ENCODE data around the gene XYLT1. TPM values are rescaled to one million over a fixed set of nuclear protein-coding genes. Genes with fewer than 3 reads are reported as not detected.

XYLT1 gene
- total RNA-seq, 1 experiment from 2014 or later = 12.5 TPM

DNA sequence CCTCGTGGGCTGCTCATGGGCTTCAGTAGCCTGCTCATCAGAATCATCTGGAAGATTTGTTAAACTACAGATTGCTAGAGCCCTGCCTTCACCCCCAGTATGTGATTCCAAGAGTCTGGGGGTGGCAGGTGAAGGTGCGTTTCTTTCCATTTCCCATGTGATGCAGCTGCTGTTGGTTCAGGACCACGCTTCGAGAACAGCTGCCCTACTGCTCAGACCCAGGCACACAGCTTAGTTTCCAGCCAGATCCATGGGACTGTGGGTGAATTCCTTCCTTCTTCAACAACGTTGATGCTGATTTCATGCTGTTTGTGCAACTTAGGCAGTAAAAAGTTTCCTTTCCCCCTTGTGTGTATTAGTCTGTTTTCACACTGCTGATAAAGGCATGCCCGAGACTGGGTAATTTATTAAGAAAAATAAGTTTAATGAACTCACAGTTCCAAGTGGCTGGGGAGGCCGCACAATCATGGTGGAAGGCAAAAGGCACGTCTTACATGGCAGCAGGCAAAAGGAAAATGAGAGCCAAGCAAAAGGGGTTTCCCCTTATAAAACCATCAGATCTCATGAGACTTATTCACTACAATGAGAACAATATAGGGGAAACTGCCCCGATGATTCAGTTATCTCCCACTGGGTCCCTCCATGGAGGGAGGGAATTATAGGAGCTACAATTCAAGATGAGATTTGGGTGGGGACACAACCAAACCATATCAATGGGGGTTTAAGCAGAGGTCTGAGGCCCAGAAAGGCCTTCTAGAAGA, 159.2 kb downstream of the XYLT1 start:
- BruUV-seq (replicated peaks) = no TSS peak
- no peak for DNase-seq
- H3K36me3 ChIP-seq (ENCODE audit: control insufficient read depth, insufficient read depth, low read length) = no peaks in the 10 kb centered on the region
- no peak overlapping the region for H3K27ac Mint-ChIP-seq (ENCODE audit: unreplicated experiment)
- POLR2A ChIA-PET = no interaction called here
- no peak overlapping the region for H3K4me3 Mint-ChIP-seq (ENCODE audit: unreplicated experiment)
- no peaks in the 10 kb centered on the region for H3K9me3 Mint-ChIP-seq (ENCODE audit: unreplicated experiment)
- H3K4me3 ChIP-seq (ENCODE audit: low read depth, low read length) = no peak overlapping the region
- H3K9me3 ChIP-seq = no peaks in the 10 kb centered on the region
- intact Hi-C loops (cut with micrococcal nuclease; ENCODE audit: unreplicated experiment) = no loop called here
- no peaks in the 10 kb centered on the region for H3K4me1 ChIP-seq
- no peaks in the 10 kb centered on the region for H3K27me3 Mint-ChIP-seq (ENCODE audit: insufficient read depth, unreplicated experiment)
- no peaks in the 10 kb centered on the region for H3K27me3 ChIP-seq (replicated peaks; ENCODE audit: control insufficient read depth, insufficient read depth, low read length)
- TF ChIP-seq, protein P1, sequence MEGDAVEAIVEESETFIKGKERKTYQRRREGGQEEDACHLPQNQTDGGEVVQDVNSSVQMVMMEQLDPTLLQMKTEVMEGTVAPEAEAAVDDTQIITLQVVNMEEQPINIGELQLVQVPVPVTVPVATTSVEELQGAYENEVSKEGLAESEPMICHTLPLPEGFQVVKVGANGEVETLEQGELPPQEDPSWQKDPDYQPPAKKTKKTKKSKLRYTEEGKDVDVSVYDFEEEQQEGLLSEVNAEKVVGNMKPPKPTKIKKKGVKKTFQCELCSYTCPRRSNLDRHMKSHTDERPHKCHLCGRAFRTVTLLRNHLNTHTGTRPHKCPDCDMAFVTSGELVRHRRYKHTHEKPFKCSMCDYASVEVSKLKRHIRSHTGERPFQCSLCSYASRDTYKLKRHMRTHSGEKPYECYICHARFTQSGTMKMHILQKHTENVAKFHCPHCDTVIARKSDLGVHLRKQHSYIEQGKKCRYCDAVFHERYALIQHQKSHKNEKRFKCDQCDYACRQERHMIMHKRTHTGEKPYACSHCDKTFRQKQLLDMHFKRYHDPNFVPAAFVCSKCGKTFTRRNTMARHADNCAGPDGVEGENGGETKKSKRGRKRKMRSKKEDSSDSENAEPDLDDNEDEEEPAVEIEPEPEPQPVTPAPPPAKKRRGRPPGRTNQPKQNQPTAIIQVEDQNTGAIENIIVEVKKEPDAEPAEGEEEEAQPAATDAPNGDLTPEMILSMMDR (IDR thresholded peaks at IDR 0.05; ENCODE audit: insufficient read depth in 1 of 2, low read depth in 1 of 2, low read length in 1 of 2, severe bottlenecking in 1 of 2, unreplicated experiment in 1 of 2) = no peak
- peaks cover 6% of the 10 kb centered on the region for H3K36me3 Mint-ChIP-seq (ENCODE audit: insufficient read depth, unreplicated experiment)
- CTCF ChIA-PET = no interaction called here
- H3K4me1 Mint-ChIP-seq (ENCODE audit: low read depth, unreplicated experiment) = peaks cover 6% of the 10 kb centered on the region

- H3K4me1 Mint-ChIP-seq (ENCODE audit: low read depth, unreplicated experiment) = peaks cover 12% of the 10 kb centered on the region
- H3K9me3 Mint-ChIP-seq (ENCODE audit: unreplicated experiment) = no peaks in the 10 kb centered on the region
- H3K27me3 ChIP-seq (replicated peaks; ENCODE audit: control insufficient read depth, insufficient read depth, low read length) = no peaks in the 10 kb centered on the region
- no peak overlapping the region for H3K4me3 Mint-ChIP-seq (ENCODE audit: unreplicated experiment)
- no peaks in the 10 kb centered on the region for H3K9me3 ChIP-seq
- DNase-seq = no peak
- POLR2A ChIA-PET = no interaction called here
- H3K27ac Mint-ChIP-seq (ENCODE audit: unreplicated experiment) = no peak overlapping the region
- H3K4me1 ChIP-seq = peaks cover 14% of the 10 kb centered on the region
- H3K4me3 ChIP-seq (ENCODE audit: low read depth, low read length) = no peak overlapping the region
- H3K27me3 Mint-ChIP-seq (ENCODE audit: insufficient read depth, unreplicated experiment) = no peaks in the 10 kb centered on the region
- H3K36me3 ChIP-seq (ENCODE audit: control insufficient read depth, insufficient read depth, low read length) = no peaks in the 10 kb centered on the region
- intact Hi-C loops (cut with micrococcal nuclease; ENCODE audit: unreplicated experiment) = loop anchor here (10.0 kb wide), 1 partner anchor 155 kb away; no protein-coding TSS in a partner anchor
- TF ChIP-seq, protein P1 (IDR thresholded peaks at IDR 0.05; ENCODE audit: insufficient read depth in 1 of 2, low read depth in 1 of 2, low read length in 1 of 2, severe bottlenecking in 1 of 2, unreplicated experiment in 1 of 2) = no peak
- CTCF ChIA-PET = no interaction called here
- no TSS peak for BruUV-seq (replicated peaks)
- peaks cover 6% of the 10 kb centered on the region for H3K36me3 Mint-ChIP-seq (ENCODE audit: insufficient read depth, unreplicated experiment)
Observed at GRCh38 chr16:17309510-17309909, 161.2 kb downstream of the XYLT1 start.

DNA sequence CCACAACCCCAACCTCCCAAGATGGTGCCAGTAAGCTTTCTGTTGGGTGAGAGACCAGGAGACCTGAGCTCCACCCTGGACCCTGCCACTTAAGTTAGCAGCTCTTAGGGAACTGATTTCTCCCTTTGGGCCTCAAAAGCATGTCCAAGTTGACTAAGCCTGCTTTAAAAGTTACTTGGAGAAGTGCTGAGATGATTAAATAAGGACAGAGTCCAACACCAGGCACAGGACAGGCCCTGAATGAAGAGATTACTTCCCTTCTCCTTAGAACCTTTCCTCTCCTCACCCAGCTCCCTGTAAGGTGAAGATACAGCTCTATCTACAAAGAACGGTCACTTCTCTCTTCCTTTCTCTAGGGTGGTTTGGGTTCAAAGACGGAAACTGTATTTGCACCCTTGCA, 162.6 kb downstream of the XYLT1 start:
- no peaks in the 10 kb centered on the region for H3K36me3 ChIP-seq (ENCODE audit: control insufficient read depth, insufficient read depth, low read length)
- TF ChIP-seq, protein P1 (IDR thresholded peaks at IDR 0.05; ENCODE audit: insufficient read depth in 1 of 2, low read depth in 1 of 2, low read length in 1 of 2, severe bottlenecking in 1 of 2, unreplicated experiment in 1 of 2) = no peak
- Mint-ChIP-seq H3K27ac (ENCODE audit: unreplicated experiment) (no peak overlapping the region), H3K27me3 (ENCODE audit: insufficient read depth, unreplicated experiment) (no peaks in the 10 kb centered on the region), H3K9me3 (ENCODE audit: unreplicated experiment) (no peaks in the 10 kb centered on the region), H3K4me3 (ENCODE audit: unreplicated experiment) (no peak overlapping the region), H3K4me1 (ENCODE audit: low read depth, unreplicated experiment) (peaks cover 19% of the 10 kb centered on the region), H3K36me3 (ENCODE audit: insufficient read depth, unreplicated experiment) (peaks cover 6% of the 10 kb centered on the region)
- H3K4me1 ChIP-seq = peaks cover 26% of the 10 kb centered on the region
- no peaks in the 10 kb centered on the region for H3K27me3 ChIP-seq (replicated peaks; ENCODE audit: control insufficient read depth, insufficient read depth, low read length)
- BruUV-seq (replicated peaks) = no TSS peak
- no peaks in the 10 kb centered on the region for H3K9me3 ChIP-seq
- intact Hi-C loops (cut with micrococcal nuclease; ENCODE audit: unreplicated experiment) = loop anchor here (10.0 kb wide), 1 partner anchor 157 kb away; no protein-coding TSS in a partner anchor
- DNase-seq = no peak
- CTCF ChIA-PET = no interaction called here
- no peak overlapping the region for H3K4me3 ChIP-seq (ENCODE audit: low read depth, low read length)
- POLR2A ChIA-PET = no interaction called here
